GM12801 (cell line): Measurements from ENCODE around the gene TMEM131.

Experiments
- TF ChIP-seq, protein P1 (sequence below): IDR thresholded peaks from one replicate; pipeline ENCODE4 v1.5.1; 2011; ENCODE audit warnings: control low read depth; ENCODE audit not compliant: insufficient read length; ENCODE audit errors: extremely low read depth

The TMEM131 gene

DNA sequence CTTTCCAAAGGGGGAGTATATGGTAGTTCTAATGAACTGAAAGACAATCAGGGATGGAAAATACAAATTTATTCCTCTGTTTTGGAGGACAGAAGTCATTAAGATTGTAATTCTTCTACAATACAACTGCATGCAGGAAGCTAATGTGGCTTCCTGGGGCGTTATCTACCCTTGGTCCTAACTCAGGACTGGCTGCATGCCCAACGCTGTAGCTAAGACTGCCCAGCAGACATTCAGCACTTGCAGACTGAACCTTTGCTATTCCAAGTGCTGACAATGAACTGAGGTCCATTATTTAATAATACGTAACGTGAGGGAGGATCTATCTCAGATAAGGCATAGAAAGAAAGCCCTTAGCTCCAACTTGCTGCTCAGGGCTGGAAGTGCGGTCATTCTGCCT is 229.2 kb downstream of the TMEM131 start:
- TF ChIP-seq, protein P1, sequence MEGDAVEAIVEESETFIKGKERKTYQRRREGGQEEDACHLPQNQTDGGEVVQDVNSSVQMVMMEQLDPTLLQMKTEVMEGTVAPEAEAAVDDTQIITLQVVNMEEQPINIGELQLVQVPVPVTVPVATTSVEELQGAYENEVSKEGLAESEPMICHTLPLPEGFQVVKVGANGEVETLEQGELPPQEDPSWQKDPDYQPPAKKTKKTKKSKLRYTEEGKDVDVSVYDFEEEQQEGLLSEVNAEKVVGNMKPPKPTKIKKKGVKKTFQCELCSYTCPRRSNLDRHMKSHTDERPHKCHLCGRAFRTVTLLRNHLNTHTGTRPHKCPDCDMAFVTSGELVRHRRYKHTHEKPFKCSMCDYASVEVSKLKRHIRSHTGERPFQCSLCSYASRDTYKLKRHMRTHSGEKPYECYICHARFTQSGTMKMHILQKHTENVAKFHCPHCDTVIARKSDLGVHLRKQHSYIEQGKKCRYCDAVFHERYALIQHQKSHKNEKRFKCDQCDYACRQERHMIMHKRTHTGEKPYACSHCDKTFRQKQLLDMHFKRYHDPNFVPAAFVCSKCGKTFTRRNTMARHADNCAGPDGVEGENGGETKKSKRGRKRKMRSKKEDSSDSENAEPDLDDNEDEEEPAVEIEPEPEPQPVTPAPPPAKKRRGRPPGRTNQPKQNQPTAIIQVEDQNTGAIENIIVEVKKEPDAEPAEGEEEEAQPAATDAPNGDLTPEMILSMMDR, result no peak

DNA sequence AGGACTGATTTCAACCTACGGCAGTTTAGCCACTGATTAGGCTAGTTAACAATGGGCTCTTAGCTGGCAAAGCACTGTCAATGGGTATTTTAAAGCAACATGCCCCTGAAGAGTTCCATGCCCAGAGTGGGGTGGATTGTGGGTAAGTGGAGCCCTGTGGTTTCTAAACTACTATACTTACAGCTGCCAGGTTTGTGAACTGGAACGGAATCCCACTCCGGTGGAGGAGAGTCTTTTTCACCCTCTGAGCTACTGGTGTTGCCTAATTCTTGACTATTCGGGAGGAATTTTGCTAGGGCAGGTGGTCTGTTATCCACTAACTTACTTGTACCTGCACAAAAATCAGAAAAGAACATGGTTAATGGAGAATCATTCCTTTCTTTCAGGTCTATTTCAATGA is 229.8 kb downstream of the TMEM131 start:
- TF ChIP-seq, protein P1, result no peak

- TF ChIP-seq, protein P1, result no peak
These were observed 231.0 kb downstream of the TMEM131 start for GRCh38 chr2:97764559-97765263.

DNA sequence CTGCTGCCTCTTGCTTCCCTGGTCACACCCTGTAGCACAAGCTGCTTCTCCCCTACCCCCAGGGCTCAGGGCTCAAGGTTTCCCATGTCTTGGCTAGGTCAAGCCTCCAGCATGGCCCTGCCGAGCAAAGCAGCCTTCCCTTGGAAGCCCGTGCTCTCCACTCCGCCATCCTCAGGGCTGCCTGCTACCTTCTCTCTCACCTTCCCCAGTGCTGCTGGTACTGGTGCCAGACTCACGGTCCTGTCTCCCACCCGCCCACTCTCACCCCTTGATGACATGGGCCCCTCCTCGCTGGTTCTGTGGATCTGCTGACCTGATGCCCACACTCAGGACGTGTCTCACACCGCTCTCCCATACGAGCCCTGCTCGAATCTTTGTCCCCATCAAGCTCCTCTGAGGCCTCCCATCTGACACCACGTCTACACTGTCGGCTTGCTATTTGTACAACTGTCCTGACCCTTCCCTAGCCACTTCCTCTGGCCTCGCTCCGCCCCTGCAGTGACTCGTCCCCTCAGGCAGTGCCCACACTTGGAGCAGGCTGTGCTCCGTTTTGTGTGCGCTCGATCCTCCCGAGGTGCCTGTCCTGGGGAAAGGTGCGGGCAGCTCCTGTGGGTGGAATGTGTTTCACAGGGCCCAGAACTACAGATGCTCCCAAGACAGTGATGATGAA is 232.4 kb downstream of the TMEM131 start:
- TF ChIP-seq, protein P1, result no peak

- TF ChIP-seq, protein P1, result no peak
These were observed 234.6 kb downstream of the TMEM131 start for GRCh38 chr2:97761192-97761591.

DNA sequence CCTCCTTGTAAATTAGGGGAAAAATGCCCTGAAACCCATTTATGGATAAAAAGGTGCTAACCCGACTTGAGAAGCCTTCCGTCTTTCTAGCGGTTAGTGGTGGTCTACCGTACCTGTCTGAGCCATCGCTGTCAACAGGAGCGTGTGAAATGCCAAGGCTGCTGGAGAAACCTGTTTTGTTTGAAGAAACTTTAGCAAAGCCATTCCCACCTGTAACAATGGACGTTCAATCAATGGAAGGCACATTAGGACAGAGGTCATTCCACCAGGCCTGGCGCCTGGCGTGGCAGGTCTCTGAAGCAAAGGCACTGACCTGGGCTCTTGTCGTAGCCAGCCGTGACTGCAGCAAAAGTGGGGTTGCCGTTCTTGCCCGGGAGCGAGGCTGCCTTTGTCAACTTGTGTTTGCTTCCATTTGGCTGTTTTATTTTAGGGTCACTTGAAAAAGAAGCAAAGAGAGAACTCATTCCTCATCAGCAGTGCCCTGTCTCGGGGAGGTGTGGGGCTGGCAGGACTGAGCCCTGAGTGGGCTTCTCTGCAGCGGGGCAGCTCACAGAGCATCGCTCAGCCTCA is 235.2 kb downstream of the TMEM131 start:
- TF ChIP-seq, protein P1, result no peak

- TF ChIP-seq, protein P1, result no peak
These were observed 235.9 kb downstream of the TMEM131 start for GRCh38 chr2:97759727-97760407.
